Karpas-422 (cell line): Measurements from ENCODE around the gene PNLIPRP3. TPM values are rescaled to one million over a fixed set of nuclear protein-coding genes. Genes with fewer than 3 reads are reported as not detected.

Experiments
- DNase-seq: peaks from one replicate; pipeline ENCODE4 v3.0.0-alpha.2; 2015
- H2AFZ ChIP-seq: fragments of 200-600 bp; sonication (generic); 2 replicates; pipeline ENCODE4 v1.6.1; 2014; ENCODE audit warnings: antibody characterized with exemption, low read length, mixed read lengths
- H3K27ac ChIP-seq: fragments of 200-600 bp; sonication (generic); 2 replicates; pipeline ENCODE4 v1.5.1; 2014; ENCODE audit warnings: mild to moderate bottlenecking, low read length, moderate library complexity
- H3K27me3 ChIP-seq: fragments of 200-600 bp; sonication (generic); 2 replicates; pipeline ENCODE4 v1.6.1; 2014; ENCODE audit warnings: low read length, mixed read lengths
- H3K36me3 ChIP-seq: fragments of 200-600 bp; sonication (generic); 2 replicates; pipeline ENCODE4 v1.6.1; 2014; ENCODE audit warnings: low read length, mixed read lengths; ENCODE audit not compliant: insufficient read depth
- H3K4me1 ChIP-seq: fragments of 200-600 bp; sonication (generic); 2 replicates; pipeline ENCODE4 v1.6.1; 2014; ENCODE audit warnings: mild to moderate bottlenecking, low read length, mixed read lengths
- H3K4me2 ChIP-seq: fragments of 200-600 bp; sonication (generic); 2 replicates; pipeline ENCODE4 v1.6.1; 2014; ENCODE audit warnings: low read length, low read depth, mild to moderate bottlenecking; ENCODE audit not compliant: poor library complexity, severe bottlenecking
- H3K4me3 ChIP-seq: fragments of 200-600 bp; sonication (generic); 2 replicates; pipeline ENCODE4 v1.5.1; 2014; ENCODE audit warnings: mild to moderate bottlenecking, antibody characterized with exemption, low read length, mixed read lengths
- H3K79me2 ChIP-seq: fragments of 200-600 bp; sonication (generic); 2 replicates; pipeline ENCODE4 v1.6.1; 2014; ENCODE audit warnings: mild to moderate bottlenecking, low read length, mixed read lengths
- H3K9ac ChIP-seq: fragments of 200-600 bp; sonication (generic); 2 replicates; pipeline ENCODE4 v1.6.0; 2014; ENCODE audit warnings: low read length
- H3K9me2 ChIP-seq: fragments of 200-600 bp; sonication (generic), shearing (Covaris generic); replicated peaks from 2 replicates; pipeline ENCODE4 v1.6.0; 2014; ENCODE audit warnings: mild to moderate bottlenecking, low read length, moderate library complexity; ENCODE audit not compliant: insufficient read depth
- H3K9me3 ChIP-seq: fragments of 300-700, 200-600 bp; sonication (generic); 2 replicates; pipeline ENCODE4 v1.6.1; 2014; ENCODE audit warnings: low read length, mixed read lengths
- H4K20me1 ChIP-seq: fragments of 200-600 bp; sonication (generic); 2 replicates; pipeline ENCODE4 v1.6.1; 2014; ENCODE audit warnings: mild to moderate bottlenecking, antibody characterized with exemption, low read length, low read depth; ENCODE audit not compliant: insufficient read depth
- total RNA-seq: library from RNA; depleted of rRNA; stranded (reverse); fragments of >200 nt; shearing (Covaris generic); gene quantifications from 2 replicates; pipeline ENCODE4 v1.2.3, GENCODE V29; 2014; ENCODE audit warnings: low replicate concordance

The PNLIPRP3 gene
- total RNA-seq, 1 experiment from 2014 or later, result not detected

GRCh38 chr10:116431598-116431997 lies 4.0 kb downstream of the PNLIPRP3 start:
- no peaks in the 10 kb centered on the region for H3K79me2 ChIP-seq

GRCh38 chr10:116437076-116437692 lies 9.5 kb downstream of the PNLIPRP3 start:
- Histone ChIP-seq H3K9me3 (no peaks in the 10 kb centered on the region), H3K4me3 (no peak overlapping the region), H4K20me1 (no peaks in the 10 kb centered on the region), H3K79me2 (no peaks in the 10 kb centered on the region), H3K27ac (no peak overlapping the region), H3K4me2 (no peak overlapping the region), H2AFZ (no peak overlapping the region), H3K9me2 (no peaks in the 10 kb centered on the region), H3K9ac (no peak overlapping the region), H3K27me3 (no peaks in the 10 kb centered on the region), H3K36me3 (no peaks in the 10 kb centered on the region), H3K4me1 (no peaks in the 10 kb centered on the region)
- DNase-seq, result no peak

More at GRCh38 chr10:116431598-116431997, 4.0 kb downstream of the PNLIPRP3 start:
- Histone ChIP-seq H3K9me2 (no peaks in the 10 kb centered on the region), H2AFZ (no peak overlapping the region), H3K27ac (no peak overlapping the region), H3K4me1 (no peaks in the 10 kb centered on the region), H3K4me2 (no peak overlapping the region), H3K9me3 (no peaks in the 10 kb centered on the region), H3K4me3 (no peak overlapping the region), H4K20me1 (no peaks in the 10 kb centered on the region), H3K27me3 (no peaks in the 10 kb centered on the region), H3K36me3 (no peaks in the 10 kb centered on the region), H3K9ac (no peak overlapping the region)
- DNase-seq, result no peak

DNA sequence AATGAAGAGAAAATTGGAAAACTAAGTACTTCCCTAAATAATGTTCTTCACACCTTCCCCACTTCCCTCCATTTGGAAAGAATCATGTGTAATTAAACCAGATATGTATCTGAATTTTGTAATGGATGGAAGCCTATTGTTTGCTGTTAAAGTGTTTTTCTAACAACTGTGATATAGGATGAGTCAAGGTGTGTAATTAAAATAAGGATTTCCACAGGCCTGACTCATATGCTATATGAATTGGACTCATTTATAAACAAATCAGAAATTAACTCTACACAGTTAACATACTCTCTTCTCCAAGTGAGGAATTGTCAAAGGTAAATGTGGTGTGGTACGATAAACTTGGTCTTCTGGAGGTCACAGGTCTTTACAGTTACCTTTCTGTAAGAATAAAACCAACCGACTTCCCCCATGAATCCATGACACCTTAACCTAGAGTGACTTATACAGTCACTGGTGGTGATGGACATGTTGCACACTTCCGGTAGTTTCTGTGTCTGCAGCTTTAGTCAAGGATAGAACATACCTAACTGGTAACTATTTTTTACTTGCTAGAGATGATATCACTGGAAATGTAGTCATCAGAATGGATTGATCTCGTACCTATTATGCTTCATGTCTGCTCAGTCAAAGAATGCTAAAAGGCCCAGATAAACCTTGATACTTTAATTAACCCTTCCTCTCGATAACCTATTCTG lies 12.8 kb downstream of the PNLIPRP3 start:
- Histone ChIP-seq H3K4me1 (no peaks in the 10 kb centered on the region), H3K27me3 (no peaks in the 10 kb centered on the region), H3K79me2 (no peaks in the 10 kb centered on the region), H3K9ac (no peak overlapping the region), H3K27ac (no peak overlapping the region), H3K9me3 (no peaks in the 10 kb centered on the region), H4K20me1 (no peaks in the 10 kb centered on the region), H3K4me3 (no peak overlapping the region), H3K9me2 (no peaks in the 10 kb centered on the region), H2AFZ (no peak overlapping the region), H3K4me2 (no peak overlapping the region), H3K36me3 (no peaks in the 10 kb centered on the region)
- DNase-seq, result no peak

DNA sequence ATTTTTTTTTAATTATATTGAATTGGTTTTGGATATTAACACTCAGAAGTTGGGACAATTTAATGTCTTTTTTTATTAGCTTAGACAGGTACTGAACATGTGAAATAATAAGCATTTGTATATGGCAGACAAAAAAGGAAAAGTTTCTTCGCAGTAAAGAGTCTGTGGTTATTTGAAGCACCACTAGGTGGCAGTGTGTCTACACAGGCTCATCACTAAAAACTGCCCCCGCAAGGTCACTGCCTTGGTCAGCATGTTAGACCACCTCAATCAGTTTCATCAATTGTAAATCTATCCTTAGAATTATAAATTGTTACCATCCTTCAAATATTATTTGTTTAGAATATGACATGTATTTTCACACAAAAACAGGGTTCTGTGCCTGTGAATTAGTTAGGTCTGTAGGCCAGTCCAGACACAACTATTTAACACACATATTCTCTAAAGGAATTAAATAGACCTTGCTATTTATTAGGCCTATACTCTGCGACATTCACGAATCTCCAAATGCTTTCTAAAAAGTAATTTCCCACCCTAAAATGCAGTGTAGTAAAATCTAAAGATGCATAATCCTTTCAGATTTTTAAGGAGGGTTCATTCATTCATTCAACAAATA lies 17.0 kb downstream of the PNLIPRP3 start:
- H4K20me1 ChIP-seq, result no peaks in the 10 kb centered on the region
- H3K9me2 ChIP-seq, result no peaks in the 10 kb centered on the region
- H3K9ac ChIP-seq, result no peak overlapping the region
- no peaks in the 10 kb centered on the region for H3K9me3 ChIP-seq
- H3K4me2 ChIP-seq, result no peak overlapping the region
- no peak overlapping the region for H2AFZ ChIP-seq
- no peaks in the 10 kb centered on the region for H3K27me3 ChIP-seq
- H3K36me3 ChIP-seq, result no peaks in the 10 kb centered on the region
- H3K27ac ChIP-seq, result no peak overlapping the region
- H3K4me1 ChIP-seq, result no peaks in the 10 kb centered on the region
- peak; percentile 65 for DNase-seq
- no peaks in the 10 kb centered on the region for H3K79me2 ChIP-seq
- H3K4me3 ChIP-seq, result no peak overlapping the region

DNA sequence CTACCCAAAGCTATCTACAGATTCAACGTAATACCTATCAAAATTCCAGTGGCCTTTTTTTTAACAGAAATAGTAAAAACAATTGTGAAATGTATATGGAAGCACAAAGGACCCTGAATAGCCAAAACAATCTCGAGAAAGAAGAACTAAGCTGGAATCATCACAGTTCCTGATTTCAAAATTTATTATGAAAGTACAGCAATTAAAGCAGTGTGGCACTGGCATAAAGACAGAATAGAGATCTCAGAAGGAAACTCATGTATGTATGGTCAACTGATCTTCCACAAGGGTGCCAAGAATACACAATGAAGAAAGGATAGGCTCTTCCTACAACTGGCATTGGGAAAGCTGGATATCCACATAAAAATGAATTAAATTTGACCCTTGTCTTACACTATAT lies 23.2 kb downstream of the PNLIPRP3 start:
- Histone ChIP-seq H4K20me1 (no peaks in the 10 kb centered on the region), H3K4me2 (no peak overlapping the region), H3K4me3 (no peak overlapping the region)

GRCh38 chr10:116451711-116452337 lies 24.2 kb downstream of the PNLIPRP3 start:
- no peaks in the 10 kb centered on the region for H3K27me3 ChIP-seq
- no peaks in the 10 kb centered on the region for H3K9me2 ChIP-seq
- H3K9me3 ChIP-seq, result no peaks in the 10 kb centered on the region
- H3K4me2 ChIP-seq, result no peak overlapping the region
- no peak for DNase-seq
- H3K9ac ChIP-seq, result no peak overlapping the region
- no peak overlapping the region for H3K4me3 ChIP-seq
- no peak overlapping the region for H2AFZ ChIP-seq
- no peaks in the 10 kb centered on the region for H3K36me3 ChIP-seq
- no peaks in the 10 kb centered on the region for H3K4me1 ChIP-seq
- no peaks in the 10 kb centered on the region for H4K20me1 ChIP-seq
- no peak overlapping the region for H3K27ac ChIP-seq
- no peaks in the 10 kb centered on the region for H3K79me2 ChIP-seq

More for the DNA sequence above, 23.2 kb downstream of the PNLIPRP3 start:
- Histone ChIP-seq H3K9me3 (no peaks in the 10 kb centered on the region), H3K79me2 (no peaks in the 10 kb centered on the region), H3K27me3 (no peaks in the 10 kb centered on the region), H3K9me2 (no peaks in the 10 kb centered on the region), H3K36me3 (no peaks in the 10 kb centered on the region), H3K4me1 (no peaks in the 10 kb centered on the region), H2AFZ (no peak overlapping the region), H3K27ac (no peak overlapping the region), H3K9ac (no peak overlapping the region)
- no peak for DNase-seq

DNA sequence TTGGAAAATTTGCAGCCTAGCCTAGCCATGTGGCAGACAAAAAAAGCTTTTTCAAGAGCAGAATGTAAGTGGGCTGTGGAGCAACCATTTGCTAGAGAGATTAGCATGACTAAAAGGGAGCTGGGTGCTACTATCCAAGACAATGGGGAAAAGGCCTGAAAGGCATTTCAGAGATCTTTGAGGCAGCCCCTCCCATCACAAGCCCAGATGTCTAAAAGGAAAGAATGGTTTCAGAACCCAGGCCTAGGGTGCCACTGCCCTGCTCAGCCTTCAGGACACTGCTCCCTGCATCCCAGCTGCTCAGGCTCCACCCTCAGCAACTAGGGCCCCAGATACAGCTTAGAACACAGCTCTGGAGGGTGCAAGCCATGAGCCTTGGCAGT lies 24.7 kb downstream of the PNLIPRP3 start:
- no peaks in the 10 kb centered on the region for H3K79me2 ChIP-seq
- H3K9ac ChIP-seq, result no peak overlapping the region
- H3K27ac ChIP-seq, result no peak overlapping the region
- no peaks in the 10 kb centered on the region for H4K20me1 ChIP-seq
- H3K4me2 ChIP-seq, result no peak overlapping the region
- no peak overlapping the region for H3K4me3 ChIP-seq
- no peak overlapping the region for H2AFZ ChIP-seq
- no peak for DNase-seq
- H3K9me2 ChIP-seq, result no peaks in the 10 kb centered on the region
- H3K9me3 ChIP-seq, result no peaks in the 10 kb centered on the region
- no peaks in the 10 kb centered on the region for H3K27me3 ChIP-seq
- no peaks in the 10 kb centered on the region for H3K36me3 ChIP-seq
- H3K4me1 ChIP-seq, result no peaks in the 10 kb centered on the region

- DNase-seq, result no peak
- H2AFZ ChIP-seq, result no peak overlapping the region
- H3K9me2 ChIP-seq, result no peaks in the 10 kb centered on the region
- no peaks in the 10 kb centered on the region for H3K36me3 ChIP-seq
- H3K9ac ChIP-seq, result no peak overlapping the region
- no peaks in the 10 kb centered on the region for H3K9me3 ChIP-seq
- H3K79me2 ChIP-seq, result no peaks in the 10 kb centered on the region
- no peak overlapping the region for H3K27ac ChIP-seq
- no peaks in the 10 kb centered on the region for H3K4me1 ChIP-seq
- no peak overlapping the region for H3K4me3 ChIP-seq
- no peaks in the 10 kb centered on the region for H3K27me3 ChIP-seq
- no peaks in the 10 kb centered on the region for H4K20me1 ChIP-seq
- H3K4me2 ChIP-seq, result no peak overlapping the region
Measured at GRCh38 chr10:116457488-116457887, 29.8 kb downstream of the PNLIPRP3 start.
